ENCODE measurements around the gene MTERF1.

Gene MTERF1

GRCh38 chr7:91832493-91833045 is 47.9 kb downstream of the MTERF1 start:
- no peak for DNase-seq (ENCODE audit: low read depth)

GRCh38 chr7:91827169-91827568 is 53.3 kb downstream of the MTERF1 start:
- no peak for DNase-seq (ENCODE audit: low read depth)

- DNase-seq (ENCODE audit: low read depth): no peak
Measured at GRCh38 chr7:91826377-91826776, 54.1 kb downstream of the MTERF1 start.

- DNase-seq (ENCODE audit: low read depth): no peak
Measured at GRCh38 chr7:91824201-91824600, 56.3 kb downstream of the MTERF1 start.

Measured in stimulated activated CD8-positive, alpha-beta memory T cell treated with anti-CD3 and anti-CD28 coated beads, Interleukin-12 subunit alpha, Interleukin-12 subunit beta, amount 100 ng/mL, for 1 hour (primary cell).